Measurements from ENCODE around the gene PTPRZ1. TPM values are rescaled to one million over a fixed set of nuclear protein-coding genes. Genes with fewer than 3 reads are reported as not detected.

The PTPRZ1 gene
- total RNA-seq, 4 donors from 2014 or later: 0.16 TPM; not detected in 3

- in situ Hi-C loops (cut with MboI; ENCODE audit: low sequenced_read_pairs in 4 of 4) (no loop called here), intact Hi-C loops (cut with DNase I; ENCODE audit: low total_unique reads) (no loop called here)
- DNase-seq (no peak), ATAC-seq (no peak)
- Histone ChIP-seq H3K4me3 (no peak overlapping the region), H3K27me3 (no peaks in the 10 kb centered on the region), H3K9me3 (no peaks in the 10 kb centered on the region), H3K27ac (no peak overlapping the region), H3K36me3 (no peaks in the 10 kb centered on the region), H3K4me1 (no peaks in the 10 kb centered on the region)
- TF ChIP-seq, protein P1, sequence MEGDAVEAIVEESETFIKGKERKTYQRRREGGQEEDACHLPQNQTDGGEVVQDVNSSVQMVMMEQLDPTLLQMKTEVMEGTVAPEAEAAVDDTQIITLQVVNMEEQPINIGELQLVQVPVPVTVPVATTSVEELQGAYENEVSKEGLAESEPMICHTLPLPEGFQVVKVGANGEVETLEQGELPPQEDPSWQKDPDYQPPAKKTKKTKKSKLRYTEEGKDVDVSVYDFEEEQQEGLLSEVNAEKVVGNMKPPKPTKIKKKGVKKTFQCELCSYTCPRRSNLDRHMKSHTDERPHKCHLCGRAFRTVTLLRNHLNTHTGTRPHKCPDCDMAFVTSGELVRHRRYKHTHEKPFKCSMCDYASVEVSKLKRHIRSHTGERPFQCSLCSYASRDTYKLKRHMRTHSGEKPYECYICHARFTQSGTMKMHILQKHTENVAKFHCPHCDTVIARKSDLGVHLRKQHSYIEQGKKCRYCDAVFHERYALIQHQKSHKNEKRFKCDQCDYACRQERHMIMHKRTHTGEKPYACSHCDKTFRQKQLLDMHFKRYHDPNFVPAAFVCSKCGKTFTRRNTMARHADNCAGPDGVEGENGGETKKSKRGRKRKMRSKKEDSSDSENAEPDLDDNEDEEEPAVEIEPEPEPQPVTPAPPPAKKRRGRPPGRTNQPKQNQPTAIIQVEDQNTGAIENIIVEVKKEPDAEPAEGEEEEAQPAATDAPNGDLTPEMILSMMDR (IDR thresholded peaks at IDR 0.05 in 4 of 5, conservative IDR thresholded peaks at IDR 0.05 in 1 of 5): no peak
- no peak for TF ChIP-seq POLR2A (IDR thresholded peaks at IDR 0.05)
Measured at GRCh38 chr7:122054393-122054792, 181.4 kb downstream of the PTPRZ1 start.

DNA sequence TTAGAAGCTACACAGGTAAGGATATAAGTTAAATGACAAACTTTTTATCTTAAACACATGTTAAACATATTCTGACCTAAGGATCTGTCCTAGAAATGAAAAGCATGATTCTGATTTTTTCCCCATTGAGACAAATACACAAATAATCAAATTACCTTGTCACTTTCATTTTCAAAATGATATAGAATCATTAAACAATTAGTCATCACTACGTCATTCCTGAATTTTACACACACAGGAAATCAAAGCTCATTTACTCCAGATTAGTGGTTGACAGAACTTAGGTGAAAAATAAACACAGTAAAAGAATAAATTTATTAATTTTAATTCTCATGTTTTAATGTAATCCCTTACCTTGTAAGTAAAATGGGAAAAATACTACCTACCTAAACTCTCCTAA, 182.1 kb downstream of the PTPRZ1 start:
- TF ChIP-seq, protein P1 (IDR thresholded peaks at IDR 0.05 in 4 of 5, conservative IDR thresholded peaks at IDR 0.05 in 1 of 5): no peak
- TF ChIP-seq POLR2A (IDR thresholded peaks at IDR 0.05): no peak
- ATAC-seq (no peak), DNase-seq (no peak)
- Histone ChIP-seq H3K27ac (no peak overlapping the region), H3K9me3 (no peaks in the 10 kb centered on the region), H3K36me3 (no peaks in the 10 kb centered on the region), H3K4me1 (no peaks in the 10 kb centered on the region), H3K27me3 (no peaks in the 10 kb centered on the region), H3K4me3 (no peak overlapping the region)
- in situ Hi-C loops (cut with MboI; ENCODE audit: low sequenced_read_pairs in 4 of 4): no loop called here
- intact Hi-C loops (cut with DNase I; ENCODE audit: low total_unique reads): no loop called here

DNA sequence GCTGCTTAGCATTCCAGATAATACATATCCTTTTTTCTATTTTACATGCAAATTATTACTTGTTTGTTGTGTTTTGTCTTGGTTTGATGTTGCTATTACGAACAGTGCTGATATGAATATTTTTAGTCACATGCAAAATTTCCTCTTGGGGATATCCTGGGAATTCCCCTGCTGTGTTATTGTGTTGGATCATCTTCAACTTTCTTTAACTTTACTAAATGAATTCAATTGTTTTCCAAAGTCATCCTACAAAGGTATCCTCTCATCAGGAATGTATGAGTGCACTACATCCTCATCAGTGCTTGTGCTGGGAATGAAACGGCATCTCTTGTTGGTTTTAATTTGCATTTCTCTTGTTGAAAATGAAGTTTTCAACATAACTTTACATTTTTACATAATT, 184.0 kb downstream of the PTPRZ1 start:
- Histone ChIP-seq H3K27ac (no peak overlapping the region), H3K36me3 (no peaks in the 10 kb centered on the region), H3K4me1 (no peaks in the 10 kb centered on the region), H3K9me3 (no peaks in the 10 kb centered on the region), H3K27me3 (no peaks in the 10 kb centered on the region), H3K4me3 (no peak overlapping the region)
- TF ChIP-seq POLR2A (IDR thresholded peaks at IDR 0.05): no peak
- TF ChIP-seq, protein P1 (IDR thresholded peaks at IDR 0.05 in 4 of 5, conservative IDR thresholded peaks at IDR 0.05 in 1 of 5): no peak
- DNase-seq (no peak), ATAC-seq (no peak)
- in situ Hi-C loops (cut with MboI; ENCODE audit: low sequenced_read_pairs in 4 of 4): no loop called here
- intact Hi-C loops (cut with DNase I; ENCODE audit: low total_unique reads): no loop called here

GRCh38 chr7:122059542-122059941, 186.6 kb downstream of the PTPRZ1 start:
- no peaks in the 10 kb centered on the region for H3K36me3 ChIP-seq
- in situ Hi-C loops (cut with MboI; ENCODE audit: low sequenced_read_pairs in 4 of 4): no loop called here
- DNase-seq (no peak), ATAC-seq (no peak)
- H3K9me3 ChIP-seq: no peaks in the 10 kb centered on the region
- no peak overlapping the region for H3K27ac ChIP-seq
- no peaks in the 10 kb centered on the region for H3K4me1 ChIP-seq
- intact Hi-C loops (cut with DNase I; ENCODE audit: low total_unique reads): no loop called here
- no peak for TF ChIP-seq POLR2A (IDR thresholded peaks at IDR 0.05)
- TF ChIP-seq, protein P1 (IDR thresholded peaks at IDR 0.05 in 4 of 5, conservative IDR thresholded peaks at IDR 0.05 in 1 of 5): no peak
- no peaks in the 10 kb centered on the region for H3K27me3 ChIP-seq
- H3K4me3 ChIP-seq: no peak overlapping the region

- intact Hi-C loops (cut with DNase I; ENCODE audit: low total_unique reads): no loop called here
- in situ Hi-C loops (cut with MboI; ENCODE audit: low sequenced_read_pairs in 4 of 4): no loop called here
Measured at GRCh38 chr7:122063146-122063545, 190.2 kb downstream of the PTPRZ1 start.

More at GRCh38 chr7:122063146-122063545, 190.2 kb downstream of the PTPRZ1 start:
- Histone ChIP-seq H3K9me3 (no peaks in the 10 kb centered on the region), H3K27ac (no peak overlapping the region), H3K4me3 (no peak overlapping the region), H3K4me1 (no peaks in the 10 kb centered on the region), H3K27me3 (no peaks in the 10 kb centered on the region), H3K36me3 (no peaks in the 10 kb centered on the region)
- DNase-seq: no peak
- TF ChIP-seq, protein P1 (IDR thresholded peaks at IDR 0.05 in 4 of 5, conservative IDR thresholded peaks at IDR 0.05 in 1 of 5): no peak
- no peak for ATAC-seq
